Measurements from ENCODE around the gene JMJD1C. TPM values are rescaled to one million over a fixed set of nuclear protein-coding genes. Genes with fewer than 3 reads are reported as not detected.
A peak's percentile ranks its signal among the peaks of the same experiment; 100 is the strongest.

JMJD1C gene
- total and polyA plus RNA-seq, 4 experiments from 2014 or later = 22.8 to 115 (median 84.5) TPM

DNA sequence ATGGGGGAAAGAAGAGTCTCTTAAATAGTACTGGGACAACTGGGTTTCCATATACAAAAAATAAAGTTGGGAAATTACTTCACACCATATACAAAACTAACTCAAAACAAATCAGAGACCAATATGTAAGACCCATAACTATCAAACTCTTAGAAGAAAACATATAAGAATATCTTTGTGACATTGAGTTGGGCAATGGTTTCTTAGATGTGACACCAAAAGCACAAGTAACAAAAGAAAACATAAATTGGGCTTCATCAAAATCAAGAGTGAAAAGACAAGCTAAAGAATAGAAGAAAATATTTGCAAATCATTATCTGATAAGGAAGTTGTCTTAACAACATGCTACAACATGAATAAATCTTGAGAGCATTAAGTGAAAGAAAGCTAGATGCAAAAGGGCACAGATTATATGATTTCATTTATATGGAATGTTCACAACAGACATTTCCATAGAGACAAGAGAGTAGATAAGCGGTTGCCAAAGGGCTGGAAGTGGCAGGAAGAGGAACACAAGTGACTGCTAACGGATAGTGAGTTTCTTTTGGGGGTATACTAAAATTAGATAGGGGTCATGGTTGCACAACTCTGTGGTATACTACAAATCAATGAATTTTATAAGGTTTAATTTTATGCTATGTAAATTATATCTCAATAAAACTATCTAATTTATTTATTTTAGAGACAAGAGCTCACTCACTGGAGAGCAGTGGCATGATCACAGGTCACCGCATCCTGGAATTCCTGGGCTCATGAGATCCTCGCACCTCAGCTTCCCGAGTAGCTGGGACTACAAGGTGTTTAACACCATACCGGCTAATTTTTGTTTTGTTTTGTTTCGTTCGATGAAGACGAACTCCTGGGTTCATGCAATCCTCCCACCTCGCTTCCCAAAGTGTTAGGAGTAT is 35.4 kb downstream of the JMJD1C start:
- H3K27ac Mint-ChIP-seq = peak overlapping the region in 3 of 7 donors; percentile 6 to 32 (median 14)
- H3K4me3 Mint-ChIP-seq = no peak overlapping the region
- no peak overlapping the region for H3K4me3 ChIP-seq (ENCODE audit: low read length in 2 of 2)
- no peaks in the 10 kb centered on the region for H3K36me3 ChIP-seq (ENCODE audit: insufficient read depth, low read length)
- no peak for DNase-seq
- H3K4me1 ChIP-seq (ENCODE audit: insufficient read depth, low read length) = peaks cover 5% of the 10 kb centered on the region
- H3K36me3 Mint-ChIP-seq = peaks cover 9 to 18% of the 10 kb centered on the region in 2 donors
- no peaks in the 10 kb centered on the region for H3K27me3 ChIP-seq (ENCODE audit: insufficient read depth, low read length)
- H3K27ac ChIP-seq (ENCODE audit: low read depth, low read length) = no peak overlapping the region
- H3K9me3 Mint-ChIP-seq = peaks cover 0 to 1% (median 0%) of the 10 kb centered on the region in 8 donors
- ChIA-PET CTCF (ENCODE audit: partially characterized antibody) (no interaction called here), POLR2A (ENCODE audit: partially characterized antibody) (interaction anchor here (0.6 kb wide), 1 partner anchor 170 kb away, joined by 3 read pairs; no protein-coding TSS in a partner anchor)
- no peaks in the 10 kb centered on the region for H3K9me3 ChIP-seq (ENCODE audit: control insufficient read depth in 1 of 2, low read length in 2 of 2)
- H3K27me3 Mint-ChIP-seq = no peaks in the 10 kb centered on the region
- intact Hi-C loops (cut with micrococcal nuclease) = no loop called here
- H3K4me1 Mint-ChIP-seq = peaks cover 23 to 47% (median 33%) of the 10 kb centered on the region in 4 donors

- no peak for DNase-seq
- H3K4me1 Mint-ChIP-seq = peaks cover 18 to 42% (median 28%) of the 10 kb centered on the region in 4 donors
- ChIA-PET POLR2A (ENCODE audit: partially characterized antibody) (no interaction called here), CTCF (ENCODE audit: partially characterized antibody) (no interaction called here)
- intact Hi-C loops (cut with micrococcal nuclease) = no loop called here
- Histone ChIP-seq H3K9me3 (ENCODE audit: control insufficient read depth in 1 of 2, low read length in 2 of 2) (no peaks in the 10 kb centered on the region), H3K4me3 (ENCODE audit: low read length in 2 of 2) (no peak overlapping the region), H3K36me3 (ENCODE audit: insufficient read depth, low read length) (no peaks in the 10 kb centered on the region), H3K27me3 (ENCODE audit: insufficient read depth, low read length) (no peaks in the 10 kb centered on the region), H3K4me1 (ENCODE audit: insufficient read depth, low read length) (peaks cover 5% of the 10 kb centered on the region), H3K27ac (ENCODE audit: low read depth, low read length) (no peak overlapping the region)
- peak overlapping the region in 4 of 7 donors; percentile 19 to 80 (median 24) for H3K27ac Mint-ChIP-seq
- H3K36me3 Mint-ChIP-seq = peaks cover 9 to 18% of the 10 kb centered on the region in 2 donors
- peaks cover 0 to 1% (median 0%) of the 10 kb centered on the region in 8 donors for H3K9me3 Mint-ChIP-seq
- H3K4me3 Mint-ChIP-seq = peak overlapping the region in 1 of 8 donors; percentile 42
- no peaks in the 10 kb centered on the region for H3K27me3 Mint-ChIP-seq
Observed at GRCh38 chr10:63429281-63429680, 36.5 kb downstream of the JMJD1C start.

- H3K4me3 Mint-ChIP-seq = no peak overlapping the region
- DNase-seq = no peak
- intact Hi-C loops (cut with micrococcal nuclease) = no loop called here
- POLR2A ChIA-PET (ENCODE audit: partially characterized antibody) = no interaction called here
- H3K36me3 Mint-ChIP-seq = peaks cover 6 to 13% of the 10 kb centered on the region in 2 donors
- H3K9me3 Mint-ChIP-seq = peaks cover 0 to 1% (median 0%) of the 10 kb centered on the region in 8 donors
- H3K27ac ChIP-seq (ENCODE audit: low read depth, low read length) = no peak overlapping the region
- H3K27me3 ChIP-seq (ENCODE audit: insufficient read depth, low read length) = no peaks in the 10 kb centered on the region
- CTCF ChIA-PET (ENCODE audit: partially characterized antibody) = no interaction called here
- no peak overlapping the region for H3K4me3 ChIP-seq (ENCODE audit: low read length in 2 of 2)
- no peaks in the 10 kb centered on the region for H3K27me3 Mint-ChIP-seq
- H3K4me1 Mint-ChIP-seq = peaks cover 22 to 48% (median 32%) of the 10 kb centered on the region in 4 donors
- H3K4me1 ChIP-seq (ENCODE audit: insufficient read depth, low read length) = peaks cover 14% of the 10 kb centered on the region
- no peak overlapping the region for H3K27ac Mint-ChIP-seq
- H3K9me3 ChIP-seq (ENCODE audit: control insufficient read depth in 1 of 2, low read length in 2 of 2) = no peaks in the 10 kb centered on the region
- no peaks in the 10 kb centered on the region for H3K36me3 ChIP-seq (ENCODE audit: insufficient read depth, low read length)
Observed at GRCh38 chr10:63427013-63427412, 38.8 kb downstream of the JMJD1C start.

DNA sequence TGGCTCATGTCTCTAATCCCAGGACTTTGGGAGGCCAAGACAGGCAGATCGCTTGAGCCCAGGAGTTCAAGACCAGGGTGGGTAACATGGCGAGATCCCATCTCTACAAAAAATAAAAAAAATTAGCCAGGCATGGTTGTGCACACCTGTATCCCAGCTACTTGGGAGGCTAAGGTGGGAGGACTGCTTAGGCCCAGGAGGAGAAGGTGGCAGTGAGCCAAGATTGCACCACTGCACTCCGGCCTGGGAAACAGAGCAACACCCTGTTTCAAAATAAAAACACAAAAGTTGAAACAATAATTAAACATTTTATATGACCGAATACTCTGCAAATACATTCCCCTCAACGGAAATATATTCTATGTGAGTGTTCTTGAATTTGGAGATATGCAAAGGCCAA is 40.3 kb downstream of the JMJD1C start:
- Histone ChIP-seq H3K4me3 (ENCODE audit: low read length in 2 of 2) (no peak overlapping the region), H3K9me3 (ENCODE audit: control insufficient read depth in 1 of 2, low read length in 2 of 2) (no peaks in the 10 kb centered on the region), H3K27me3 (ENCODE audit: insufficient read depth, low read length) (no peaks in the 10 kb centered on the region), H3K27ac (ENCODE audit: low read depth, low read length) (no peak overlapping the region), H3K4me1 (ENCODE audit: insufficient read depth, low read length) (peaks cover 25% of the 10 kb centered on the region), H3K36me3 (ENCODE audit: insufficient read depth, low read length) (no peaks in the 10 kb centered on the region)
- Mint-ChIP-seq H3K27me3 (no peaks in the 10 kb centered on the region), H3K27ac (no peak overlapping the region), H3K36me3 (peaks cover 0 to 4% of the 10 kb centered on the region in 2 donors), H3K4me3 (no peak overlapping the region), H3K9me3 (peaks cover 0 to 1% (median 0%) of the 10 kb centered on the region in 8 donors), H3K4me1 (peaks cover 28 to 53% (median 41%) of the 10 kb centered on the region in 4 donors)
- ChIA-PET POLR2A (ENCODE audit: partially characterized antibody) (interaction anchor here (0.6 kb wide), 1 partner anchor 98 kb away, joined by 4 read pairs; no protein-coding TSS in a partner anchor), CTCF (ENCODE audit: partially characterized antibody) (no interaction called here)
- DNase-seq = no peak
- intact Hi-C loops (cut with micrococcal nuclease) = no loop called here

- no peak overlapping the region for H3K4me3 Mint-ChIP-seq
- ChIA-PET CTCF (ENCODE audit: partially characterized antibody) (no interaction called here), POLR2A (ENCODE audit: partially characterized antibody) (no interaction called here)
- intact Hi-C loops (cut with micrococcal nuclease) = loop anchor here (5.0 kb wide), 3 partner anchors 37 to 207 kb away; partner anchors contain the start of gene JMJD1C
- no peak overlapping the region for H3K27ac Mint-ChIP-seq
- H3K36me3 ChIP-seq (ENCODE audit: insufficient read depth, low read length) = no peaks in the 10 kb centered on the region
- peaks cover 20% of the 10 kb centered on the region for H3K4me1 ChIP-seq (ENCODE audit: insufficient read depth, low read length)
- H3K27me3 ChIP-seq (ENCODE audit: insufficient read depth, low read length) = no peaks in the 10 kb centered on the region
- no peak overlapping the region for H3K4me3 ChIP-seq (ENCODE audit: low read length in 2 of 2)
- H3K9me3 Mint-ChIP-seq = no peaks in the 10 kb centered on the region
- no peaks in the 10 kb centered on the region for H3K9me3 ChIP-seq (ENCODE audit: control insufficient read depth in 1 of 2, low read length in 2 of 2)
- H3K36me3 Mint-ChIP-seq = peaks cover 0 to 1% of the 10 kb centered on the region in 2 donors
- H3K27me3 Mint-ChIP-seq = no peaks in the 10 kb centered on the region
- DNase-seq = no peak
- peaks cover 25 to 43% (median 36%) of the 10 kb centered on the region in 4 donors for H3K4me1 Mint-ChIP-seq
- no peak overlapping the region for H3K27ac ChIP-seq (ENCODE audit: low read depth, low read length)
Observed at GRCh38 chr10:63424576-63424975, 41.2 kb downstream of the JMJD1C start.

GRCh38 chr10:63423494-63423893 is 42.3 kb downstream of the JMJD1C start:
- CTCF ChIA-PET (ENCODE audit: partially characterized antibody) = no interaction called here
- H3K27me3 ChIP-seq (ENCODE audit: insufficient read depth, low read length) = no peaks in the 10 kb centered on the region
- Mint-ChIP-seq H3K4me1 (peaks cover 20 to 35% (median 29%) of the 10 kb centered on the region in 4 donors), H3K27ac (peak overlapping the region in 2 of 7 donors; percentile 2 to 25), H3K36me3 (peaks cover 0 to 1% of the 10 kb centered on the region in 2 donors), H3K27me3 (no peaks in the 10 kb centered on the region), H3K9me3 (no peaks in the 10 kb centered on the region), H3K4me3 (peak overlapping the region in 1 of 8 donors; percentile 27)
- H3K36me3 ChIP-seq (ENCODE audit: insufficient read depth, low read length) = no peaks in the 10 kb centered on the region
- intact Hi-C loops (cut with micrococcal nuclease) = loop anchor here (5.0 kb wide), 3 partner anchors 36 to 206 kb away; partner anchors contain the start of gene JMJD1C
- POLR2A ChIA-PET (ENCODE audit: partially characterized antibody) = interaction anchor here (0.6 kb wide), 1 partner anchor 652 kb away, joined by 3 read pairs; no protein-coding TSS in a partner anchor
- no peak overlapping the region for H3K27ac ChIP-seq (ENCODE audit: low read depth, low read length)
- peaks cover 20% of the 10 kb centered on the region for H3K4me1 ChIP-seq (ENCODE audit: insufficient read depth, low read length)
- H3K4me3 ChIP-seq (ENCODE audit: low read length in 2 of 2) = no peak overlapping the region
- no peak for DNase-seq
- H3K9me3 ChIP-seq (ENCODE audit: control insufficient read depth in 1 of 2, low read length in 2 of 2) = no peaks in the 10 kb centered on the region

DNA sequence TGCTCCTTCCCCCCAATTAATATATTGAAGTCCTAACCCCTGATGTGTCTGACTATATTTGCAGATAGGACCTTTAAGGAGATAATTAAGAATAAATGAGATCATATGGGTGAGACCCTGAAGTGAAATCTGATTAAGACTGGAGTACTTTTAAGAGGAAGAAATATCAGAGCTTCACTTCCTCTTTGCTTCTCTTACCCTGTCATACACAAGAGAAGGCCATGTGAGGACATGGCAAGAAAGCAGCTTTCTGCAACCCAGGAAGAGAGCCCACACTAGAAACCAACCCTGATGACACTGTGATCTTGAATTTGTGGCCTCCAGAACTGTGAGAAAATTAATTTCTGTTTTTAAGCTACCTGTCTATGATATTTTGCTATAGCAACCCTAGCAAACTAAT is 44.2 kb downstream of the JMJD1C start:
- intact Hi-C loops (cut with micrococcal nuclease) = loop anchor here (2.0 to 5.0 kb wide), 4 partner anchors 15 to 204 kb away; partner anchors contain the start of gene JMJD1C
- Mint-ChIP-seq H3K27ac (peak overlapping the region; percentile 43 to 85 (median 81)), H3K4me1 (peaks cover 21 to 32% (median 27%) of the 10 kb centered on the region in 4 donors), H3K27me3 (no peaks in the 10 kb centered on the region), H3K36me3 (peaks cover 0 to 1% of the 10 kb centered on the region in 2 donors), H3K4me3 (peak overlapping the region in 6 of 8 donors; percentile 2 to 79 (median 64)), H3K9me3 (no peaks in the 10 kb centered on the region)
- no peaks in the 10 kb centered on the region for H3K9me3 ChIP-seq (ENCODE audit: control insufficient read depth in 1 of 2, low read length in 2 of 2)
- H3K27ac ChIP-seq (ENCODE audit: low read depth, low read length) = no peak overlapping the region
- ChIA-PET POLR2A (ENCODE audit: partially characterized antibody) (interaction anchor here (1.2 kb wide), 1 partner anchor 101 kb away, joined by 3 read pairs; no protein-coding TSS in a partner anchor), CTCF (ENCODE audit: partially characterized antibody) (interaction anchor here (0.6 kb wide), 1 partner anchor 229 kb away, joined by 3 read pairs; no protein-coding TSS in a partner anchor)
- H3K27me3 ChIP-seq (ENCODE audit: insufficient read depth, low read length) = no peaks in the 10 kb centered on the region
- peak; percentile 14 to 40 (median 33) for DNase-seq
- no peaks in the 10 kb centered on the region for H3K36me3 ChIP-seq (ENCODE audit: insufficient read depth, low read length)
- peaks cover 20% of the 10 kb centered on the region for H3K4me1 ChIP-seq (ENCODE audit: insufficient read depth, low read length)
- H3K4me3 ChIP-seq (ENCODE audit: low read length in 2 of 2) = no peak overlapping the region

Data from CD4-positive, alpha-beta memory T cell (primary cell).